ENCODE results near the gene CACHD1. TPM values are rescaled to one million over a fixed set of nuclear protein-coding genes. Genes with fewer than 3 reads are reported as not detected.
A peak's percentile ranks its signal among the peaks of the same experiment; 100 is the strongest.

CACHD1 gene
- total and polyA plus RNA-seq, 2 of the 8 experiments (the other 6 are each of a cell fraction or from before 2014, with no cell fraction given) = 22.2 to 42.5 TPM

DNA sequence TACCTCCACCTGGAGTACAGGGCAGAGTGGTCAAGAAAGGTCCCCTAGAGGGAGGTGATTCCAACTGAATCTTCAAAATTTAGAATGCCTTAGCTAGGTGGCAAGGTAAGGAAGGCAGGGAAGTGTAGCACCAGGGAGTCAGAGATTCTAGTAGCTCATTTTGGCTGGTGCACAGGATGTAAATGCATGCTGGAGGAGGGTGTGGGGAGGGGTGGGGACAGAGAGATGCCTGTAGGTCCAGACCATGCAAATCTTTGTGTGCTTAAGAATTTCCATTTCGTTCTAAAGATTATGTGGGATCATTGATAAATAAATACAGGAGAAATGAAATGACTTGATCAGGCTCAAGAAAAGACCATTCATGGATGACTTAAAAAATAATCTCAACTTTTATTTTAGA, 11.0 kb upstream of the CACHD1 start:
- H2BK12ac ChIP-seq (ENCODE audit: low read depth, low read length) = no peak overlapping the region
- ChIA-PET POLR2A (ENCODE audit: partially characterized antibody) (no interaction called here), CTCF (ENCODE audit: partially characterized antibody) (interaction anchor here (1.0 to 1.1 kb wide), 2 partner anchors 41 to 62 kb away, joined by 3 read pairs; no protein-coding TSS in a partner anchor)
- H3K27ac ChIP-seq (ENCODE audit: low read depth, low read length) = no peak overlapping the region
- no peaks in the 10 kb centered on the region for H4K20me1 ChIP-seq (replicated peaks in 1 of 2; ENCODE audit: control insufficient read depth in 1 of 2, insufficient read depth in 2 of 2, low read length in 2 of 2)
- no peaks in the 10 kb centered on the region for H3K79me2 ChIP-seq (ENCODE audit: control insufficient read depth in 1 of 2, insufficient read depth in 2 of 2, low read length in 2 of 2)
- H3K36me3 ChIP-seq (ENCODE audit: control insufficient read depth in 2 of 4, insufficient read depth in 4 of 4, low read length in 3 of 4) = no peaks in the 10 kb centered on the region
- H3K56ac ChIP-seq (replicated peaks; ENCODE audit: insufficient read length, low read depth, low read length) = no peak overlapping the region
- no peak overlapping the region for H4K5ac ChIP-seq (ENCODE audit: insufficient read length, low read depth, low read length)
- H2BK15ac ChIP-seq (ENCODE audit: low read length) = no peak overlapping the region
- FAIRE-seq = no peak
- no peak overlapping the region for H3K9ac ChIP-seq (replicated peaks in 1 of 4; ENCODE audit: extremely low read depth in 1 of 4, low read depth in 3 of 4, low read length in 3 of 4)
- H3K14ac ChIP-seq (ENCODE audit: insufficient read length) = no peak overlapping the region
- no peak overlapping the region for H3K4ac ChIP-seq (replicated peaks; ENCODE audit: insufficient read length, low read depth, low read length)
- no peaks in the 10 kb centered on the region for H3K9me3 ChIP-seq (ENCODE audit: insufficient read depth in 2 of 2, low read depth in 1 of 2, low read length in 1 of 2)
- 82% methylated on average over 1 of the region's 1 CpG; no CpG with 5 or more reads in 1 of the 2 experiments for WGBS, 2 experiments (ENCODE audit: extremely low coverage in 1 of 2, insufficient coverage in 1 of 2, insufficient read length in 1 of 2, insufficient replicate concordance in 2 of 2, low coverage in 1 of 2, low lambda C conversion rate in 2 of 2, missing lambda C conversion rate in 1 of 2)
- H2BK120ac ChIP-seq (replicated peaks; ENCODE audit: low read depth, low read length) = no peak overlapping the region
- no peak overlapping the region for H2AK5ac ChIP-seq (ENCODE audit: low read depth, low read length)
- no peak overlapping the region for H2BK20ac ChIP-seq (ENCODE audit: low read length)
- H3K18ac ChIP-seq (ENCODE audit: extremely low read depth, low read length) = no peak overlapping the region
- no peaks in the 10 kb centered on the region for H3K23me2 ChIP-seq (ENCODE audit: low read depth, low read length)
- no peak overlapping the region for H3K4me3 ChIP-seq (ENCODE audit: extremely low read depth in 1 of 4, insufficient read depth in 2 of 4, low read depth in 3 of 4, low read length in 4 of 4)
- 0 out of 2 replicates have a peak overlapping the region, but pooled peaks have one; percentile 23 for H2AFZ ChIP-seq (ENCODE audit: low read length)
- no peak overlapping the region for H3K4me2 ChIP-seq (ENCODE audit: insufficient read depth in 1 of 2, low read depth in 2 of 2, low read length in 2 of 2)
- no peak overlapping the region for H2BK5ac ChIP-seq (ENCODE audit: low read depth, low read length)
- H4K8ac ChIP-seq (ENCODE audit: extremely low read depth, insufficient read depth, low read length) = no peak overlapping the region
- no peaks in the 10 kb centered on the region for H3K4me1 ChIP-seq (replicated peaks in 1 of 4; ENCODE audit: control insufficient read depth in 3 of 4, insufficient read depth in 4 of 4, low read length in 3 of 4)
- no peaks in the 10 kb centered on the region for H3K27me3 ChIP-seq (replicated peaks in 1 of 4; ENCODE audit: control insufficient read depth in 3 of 4, extremely low read depth in 1 of 4, insufficient read depth in 3 of 4, low read length in 3 of 4)
- no peak overlapping the region for H3K23ac ChIP-seq (ENCODE audit: insufficient read length)
- no peaks in the 10 kb centered on the region for H3K79me1 ChIP-seq (ENCODE audit: low read depth, low read length)
- H4K91ac ChIP-seq (replicated peaks; ENCODE audit: insufficient read length, low read length) = no peak overlapping the region
- no peak for DNase-seq (ENCODE audit: low read depth in 1 of 2, low spot score in 2 of 2)
- TF ChIP-seq EP300 (IDR thresholded peaks at IDR 0.05; ENCODE audit: borderline replicate concordance in 1 of 2, low read depth in 2 of 2, low read length in 2 of 2) (no peak), ASH2L (IDR thresholded peaks at IDR 0.05; ENCODE audit: low read length) (no peak), BACH1 (IDR thresholded peaks at IDR 0.05; ENCODE audit: low read length) (no peak), YY1 (IDR thresholded peaks at IDR 0.05; ENCODE audit: low read depth, low read length) (no peak), CREB1 (IDR thresholded peaks at IDR 0.05) (no peak), CHD2 (IDR thresholded peaks at IDR 0.05; ENCODE audit: low read length) (no peak), POU5F1 (IDR thresholded peaks at IDR 0.05; ENCODE audit: low read depth, low read length) (no peak), CBX8 (IDR thresholded peaks at IDR 0.05; ENCODE audit: borderline replicate concordance, low read depth, low read length) (no peak), NRF1 (IDR thresholded peaks at IDR 0.05; ENCODE audit: low read depth, low read length) (no peak), SIN3A (conservative IDR thresholded peaks at IDR 0.05 in 1 of 2, IDR thresholded peaks at IDR 0.05 in 1 of 2; ENCODE audit: low read depth in 1 of 2, low read length in 2 of 2) (no peak), SP2 (IDR thresholded peaks at IDR 0.05; ENCODE audit: low read length) (no peak), SIX5 (IDR thresholded peaks at IDR 0.05; ENCODE audit: low read depth, low read length) (no peak), EZH2 (IDR thresholded peaks at IDR 0.05; ENCODE audit: low read depth, low read length, severe bottlenecking) (no peak), RXRA (IDR thresholded peaks at IDR 0.05; ENCODE audit: insufficient read depth, low read depth, low read length) (no peak)
- TF ChIP-seq, protein P1, sequence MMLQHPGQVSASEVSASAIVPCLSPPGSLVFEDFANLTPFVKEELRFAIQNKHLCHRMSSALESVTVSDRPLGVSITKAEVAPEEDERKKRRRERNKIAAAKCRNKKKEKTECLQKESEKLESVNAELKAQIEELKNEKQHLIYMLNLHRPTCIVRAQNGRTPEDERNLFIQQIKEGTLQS (IDR thresholded peaks at IDR 0.05; ENCODE audit: insufficient read depth, low read depth, low read length) = no peak

Measured in H1 (cell line).